SU-DHL-6 (cell line): ENCODE results near the gene PTPRCAP.

Experiments
- H2AFZ ChIP-seq: fragments of 200-600 bp; sonication (generic); 2 replicates; pipeline ENCODE4 v1.6.1; 2014; ENCODE audit warnings: low read depth, mild to moderate bottlenecking, moderate library complexity, mixed read lengths, antibody characterized with exemption, low read length; ENCODE audit not compliant: severe bottlenecking
- H3F3A ChIP-seq: fragments of 200-600 bp; shearing (Covaris generic); 2 replicates; pipeline ENCODE4 v1.6.0; 2016; ENCODE audit warnings: antibody characterized with exemption, mild to moderate bottlenecking; ENCODE audit not compliant: insufficient read depth
- H3K27ac ChIP-seq: fragments of 200-600 bp; sonication (generic); 2 replicates; pipeline ENCODE4 v1.5.1; 2016; ENCODE audit warnings: low read depth, mild to moderate bottlenecking, low read length, moderate library complexity, mixed read lengths
- H3K27me3 ChIP-seq: fragments of 200-600 bp; sonication (generic), shearing (Covaris generic); 2 replicates; pipeline ENCODE4 v1.6.0; 2014; ENCODE audit warnings: mild to moderate bottlenecking, low read length
- H3K36me3 ChIP-seq: fragments of 200-600 bp; sonication (generic); 2 replicates; pipeline ENCODE4 v1.6.1; 2014; ENCODE audit warnings: mild to moderate bottlenecking, low read length, mixed read lengths
- H3K4me2 ChIP-seq: fragments of 300-600, 200-600 bp; shearing (Covaris generic), sonication (generic); 2 replicates; pipeline ENCODE4 v1.6.0; 2014; ENCODE audit warnings: low read length, low read depth, mild to moderate bottlenecking; ENCODE audit not compliant: poor library complexity, severe bottlenecking
- H3K4me3 ChIP-seq: fragments of 200-600 bp; sonication (generic); 2 replicates; pipeline ENCODE4 v1.5.1; 2014; ENCODE audit warnings: antibody characterized with exemption, low read length, mild to moderate bottlenecking, mixed read lengths; ENCODE audit not compliant: insufficient read depth, poor library complexity, severe bottlenecking
- H3K79me2 ChIP-seq: fragments of 200-600 bp; sonication (generic); 2 replicates; pipeline ENCODE4 v1.6.1; 2014; ENCODE audit warnings: mild to moderate bottlenecking, low read length, moderate library complexity; ENCODE audit not compliant: insufficient read depth
- H3K9ac ChIP-seq: fragments of 200-600 bp; sonication (generic); 2 replicates; pipeline ENCODE4 v1.7.0; 2014; ENCODE audit warnings: mild to moderate bottlenecking, low read length
- H3K9me2 ChIP-seq: fragments of 200-600 bp; sonication (generic); replicated peaks from 2 replicates; pipeline ENCODE4 v1.6.1; 2014; ENCODE audit warnings: low read length; ENCODE audit not compliant: insufficient read depth
- H3K9me3 ChIP-seq: fragments of 200-600 bp; sonication (generic); 2 replicates; pipeline ENCODE4 v1.6.1; 2014; ENCODE audit warnings: low read length, mixed read lengths; ENCODE audit not compliant: insufficient read depth
- H4K20me1 ChIP-seq: fragments of 200-600 bp; sonication (generic); 2 replicates; pipeline ENCODE4 v1.6.1; 2014; ENCODE audit warnings: low read depth, mild to moderate bottlenecking, antibody characterized with exemption, low read length, moderate library complexity, mixed read lengths
- CTCF ChIP-seq: fragments of 200-600 bp; sonication (generic); IDR thresholded peaks from one replicate; pipeline ENCODE4 v1.5.1; 2017; ENCODE audit warnings: antibody characterized with exemption, mild to moderate bottlenecking, low read length, moderate library complexity; ENCODE audit not compliant: insufficient read depth, poor library complexity, severe bottlenecking
- EZH2phosphoT487 ChIP-seq: fragments of 200-600 bp; sonication (generic), shearing (Covaris generic); conservative IDR thresholded peaks from 2 replicates; pipeline ENCODE4 v1.6.1; 2018; ENCODE audit warnings: mild to moderate bottlenecking, antibody characterized with exemption, low read length, moderate library complexity, mixed read lengths

PTPRCAP gene

GRCh38 chr11:67420646-67421429 is 16.6 kb downstream of the PTPRCAP start:
- Histone ChIP-seq H3K9me2 (no peaks in the 10 kb centered on the region), H2AFZ (peak overlapping the region; percentile 71), H3K27me3 (no peaks in the 10 kb centered on the region), H3K9me3 (no peaks in the 10 kb centered on the region), H3K4me3 (peak overlapping the region; percentile 49), H3K36me3 (no peaks in the 10 kb centered on the region), H3K79me2 (no peaks in the 10 kb centered on the region), H3F3A (no peaks in the 10 kb centered on the region), H4K20me1 (no peaks in the 10 kb centered on the region), H3K27ac (peak overlapping the region; percentile 52), H3K9ac (peak overlapping the region; percentile 67), H3K4me2 (peak overlapping the region; percentile 59)
- no peak for TF ChIP-seq EZH2phosphoT487
- TF ChIP-seq CTCF = no peak

- Histone ChIP-seq H3K9me2 (no peaks in the 10 kb centered on the region), H3F3A (no peaks in the 10 kb centered on the region), H4K20me1 (no peaks in the 10 kb centered on the region), H3K4me2 (peak overlapping the region; percentile 59), H3K27ac (peak overlapping the region; percentile 52; the same call in 1 of the 2 replicates), H3K36me3 (no peaks in the 10 kb centered on the region), H2AFZ (no peak overlapping the region), H3K4me3 (peak overlapping the region; percentile 49), H3K9me3 (no peaks in the 10 kb centered on the region), H3K9ac (peak overlapping the region; percentile 67), H3K79me2 (no peaks in the 10 kb centered on the region), H3K27me3 (no peaks in the 10 kb centered on the region)
- TF ChIP-seq EZH2phosphoT487 (no peak), CTCF (no peak)
These were observed 17.3 kb downstream of the PTPRCAP start for GRCh38 chr11:67420147-67420645.

GRCh38 chr11:67419325-67420049 is 18.0 kb downstream of the PTPRCAP start:
- H2AFZ ChIP-seq = no peak overlapping the region
- no peaks in the 10 kb centered on the region for H3K36me3 ChIP-seq
- H3K4me3 ChIP-seq = no peak overlapping the region
- H4K20me1 ChIP-seq = no peaks in the 10 kb centered on the region
- H3K27ac ChIP-seq = peak overlapping the region; percentile 32
- no peaks in the 10 kb centered on the region for H3K79me2 ChIP-seq
- peak overlapping the region; percentile 32 for H3K4me2 ChIP-seq
- no peaks in the 10 kb centered on the region for H3K9me3 ChIP-seq
- peak overlapping the region; percentile 67; the same call in 1 of the 2 replicates for H3K9ac ChIP-seq
- no peaks in the 10 kb centered on the region for H3K27me3 ChIP-seq
- H3F3A ChIP-seq = no peaks in the 10 kb centered on the region
- TF ChIP-seq CTCF = no peak
- no peak for TF ChIP-seq EZH2phosphoT487
- no peaks in the 10 kb centered on the region for H3K9me2 ChIP-seq
